HG03469 (cell line): Measurements from ENCODE around the gene SLC22A3.

ENCODE experiments used
- ATAC-seq: cut with Tn5 transposase; IDR thresholded peaks from one replicate; pipeline ENCODE4 v1.9.1; 2021; ENCODE audit warnings: mild to moderate bottlenecking, moderate library complexity, moderate number of reproducible peaks; ENCODE audit not compliant: unreplicated experiment

SLC22A3 gene

DNA sequence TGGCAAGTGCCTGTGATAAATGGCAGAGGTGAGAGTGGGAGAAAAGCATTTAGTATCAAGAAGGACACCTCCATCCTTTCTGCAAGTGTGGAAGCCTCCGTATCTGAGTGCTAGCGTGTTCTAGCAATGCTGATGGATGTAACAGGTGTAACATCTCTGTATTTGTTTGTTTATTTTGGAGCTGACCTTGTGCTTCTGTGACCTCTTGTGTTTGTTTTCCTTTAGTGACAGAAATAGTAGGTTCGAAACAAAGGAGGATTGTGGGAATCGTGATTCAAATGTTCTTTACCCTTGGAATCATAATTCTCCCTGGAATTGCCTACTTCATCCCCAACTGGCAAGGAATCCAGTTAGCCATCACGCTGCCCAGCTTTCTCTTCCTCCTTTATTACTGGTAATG lies 60.4 kb downstream of the SLC22A3 start:
- ATAC-seq = no peak

DNA sequence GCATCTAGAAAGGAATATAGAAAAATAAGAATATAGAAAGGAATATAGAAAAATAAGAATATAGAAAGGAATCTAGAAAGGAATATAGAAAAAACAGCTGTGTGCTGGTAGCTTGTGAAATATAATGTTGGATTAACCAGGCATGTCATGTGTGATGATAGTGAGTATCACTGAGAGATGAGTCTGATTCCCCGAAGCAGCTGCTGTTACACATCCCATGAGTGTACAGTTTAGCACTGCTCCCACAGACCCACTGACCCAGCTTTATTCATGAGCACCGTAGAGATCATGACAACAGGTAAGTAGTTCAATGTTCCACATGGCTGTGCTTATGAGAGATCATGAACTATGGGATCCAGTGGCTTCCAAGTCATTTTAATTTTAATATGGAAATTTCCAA lies 64.8 kb downstream of the SLC22A3 start:
- no peak for ATAC-seq

DNA sequence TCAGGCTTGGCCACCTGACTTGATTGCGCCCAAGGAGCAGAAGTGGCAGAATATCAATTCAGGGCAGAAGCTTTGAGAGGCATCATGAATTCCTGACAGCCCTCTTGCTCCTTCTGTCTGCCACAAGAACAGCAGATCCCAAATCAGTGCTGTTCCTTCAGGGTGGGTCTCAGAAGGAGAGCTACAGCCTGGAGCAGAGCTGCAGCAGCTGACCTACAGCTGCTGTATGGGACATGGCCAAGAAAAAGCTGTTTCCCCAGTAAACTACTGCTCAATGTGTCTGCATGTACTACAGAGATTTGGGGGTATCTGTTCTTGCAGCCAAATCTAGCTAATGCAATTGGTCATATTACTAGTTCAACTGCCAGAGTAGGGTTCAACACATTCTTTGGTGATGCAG lies 69.0 kb downstream of the SLC22A3 start:
- no peak for ATAC-seq

- no peak for ATAC-seq
Observed at GRCh38 chr6:160417550-160417949, 69.4 kb downstream of the SLC22A3 start.

GRCh38 chr6:160418370-160418769 lies 70.2 kb downstream of the SLC22A3 start:
- ATAC-seq = no peak

DNA sequence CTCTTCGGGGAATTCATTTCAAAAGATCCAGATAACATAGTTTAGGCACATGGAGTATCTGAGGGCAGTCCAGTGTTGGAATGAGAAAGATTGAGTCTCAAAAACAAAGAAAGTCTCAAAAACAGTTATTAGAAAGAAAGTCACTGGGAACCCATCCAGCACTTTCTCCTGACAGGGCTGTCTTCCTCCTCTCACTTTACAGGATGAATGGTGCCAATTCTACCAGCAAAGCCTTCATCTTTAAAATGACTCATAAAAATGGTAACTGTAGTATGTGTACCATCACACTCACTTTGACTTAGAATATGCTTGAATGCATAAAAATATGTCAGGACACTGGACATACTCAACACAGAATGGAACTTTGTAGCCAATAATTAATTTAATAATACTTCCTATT lies 71.3 kb downstream of the SLC22A3 start:
- ATAC-seq = no peak

GRCh38 chr6:160420253-160420968 lies 72.2 kb downstream of the SLC22A3 start:
- no peak for ATAC-seq

- ATAC-seq = no peak
Observed at GRCh38 chr6:160420969-160421556, 72.9 kb downstream of the SLC22A3 start.

GRCh38 chr6:160421854-160422253 lies 73.7 kb downstream of the SLC22A3 start:
- no peak for ATAC-seq

- no peak for ATAC-seq
Observed at GRCh38 chr6:160424256-160424655, 76.1 kb downstream of the SLC22A3 start.

DNA sequence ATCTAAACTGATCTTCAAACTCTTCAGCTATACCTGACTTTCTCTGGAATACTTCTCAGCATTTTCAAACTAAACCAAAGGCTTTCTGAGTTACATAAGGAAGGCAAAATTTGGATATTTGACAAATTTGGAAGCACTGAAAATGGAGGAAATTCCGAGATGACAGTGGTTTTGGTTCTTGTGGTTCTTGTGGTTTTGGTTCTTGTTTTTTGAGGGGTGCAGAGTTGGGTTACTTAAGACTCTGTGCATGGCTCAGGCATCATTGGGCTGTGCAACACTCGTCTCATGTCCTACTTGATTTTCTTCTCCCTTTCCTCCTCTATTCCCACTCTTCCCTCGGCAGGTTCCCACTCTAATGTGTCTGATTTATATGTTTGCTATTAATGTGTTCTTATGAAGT lies 78.0 kb downstream of the SLC22A3 start:
- ATAC-seq = no peak

DNA sequence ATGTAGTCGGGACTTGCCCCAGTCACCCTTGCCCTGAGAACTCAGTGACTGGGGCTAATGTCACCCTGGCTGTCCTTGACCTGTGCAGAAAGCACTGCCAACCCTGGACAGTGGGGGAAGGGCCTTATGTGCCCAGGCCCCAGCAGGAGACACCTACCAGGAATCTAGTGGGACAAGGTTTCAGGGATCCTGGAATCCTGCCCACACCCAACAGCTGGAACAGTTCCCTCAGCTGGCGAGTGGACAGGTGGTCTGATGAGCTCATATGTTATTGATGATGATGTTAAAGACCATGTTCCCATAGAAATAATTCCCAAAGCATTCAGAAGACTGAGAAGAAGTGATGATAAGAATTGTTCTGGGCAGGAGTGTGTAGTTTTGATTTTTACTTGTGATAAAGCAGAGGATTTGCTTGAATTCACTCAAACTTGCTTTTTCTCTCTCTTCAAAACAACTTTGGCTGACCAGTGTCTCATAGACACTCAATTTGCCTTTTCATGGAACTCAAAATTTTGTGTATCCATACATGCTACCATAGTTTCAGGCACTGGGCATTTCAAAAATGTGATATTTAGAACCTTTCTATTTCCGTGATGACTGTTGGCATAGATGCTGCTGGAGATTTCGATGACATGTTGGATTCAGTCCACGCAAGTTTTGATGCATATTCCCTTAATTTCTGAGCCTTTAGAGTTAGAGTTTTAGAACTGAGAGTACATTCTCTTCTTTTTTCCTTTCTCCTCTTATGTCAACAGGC lies 79.3 kb downstream of the SLC22A3 start:
- ATAC-seq = no peak

DNA sequence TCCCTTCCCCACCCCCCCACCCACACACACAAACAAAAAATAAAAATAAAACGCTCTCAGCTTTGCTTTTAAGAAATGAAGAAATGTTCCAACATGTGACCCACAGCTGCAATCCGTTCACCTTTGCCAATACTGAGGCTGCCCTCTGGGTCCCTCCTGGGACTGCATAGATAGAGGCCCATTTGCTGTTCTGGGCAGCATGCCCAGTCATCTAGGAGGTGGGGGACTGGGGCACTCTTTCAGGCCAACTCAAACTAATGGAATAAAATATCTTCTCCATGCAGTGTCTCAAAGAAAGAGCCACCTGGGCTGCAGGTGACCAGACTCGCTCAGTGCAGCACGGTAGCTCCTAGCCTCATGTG lies 79.9 kb downstream of the SLC22A3 start:
- no peak for ATAC-seq

DNA sequence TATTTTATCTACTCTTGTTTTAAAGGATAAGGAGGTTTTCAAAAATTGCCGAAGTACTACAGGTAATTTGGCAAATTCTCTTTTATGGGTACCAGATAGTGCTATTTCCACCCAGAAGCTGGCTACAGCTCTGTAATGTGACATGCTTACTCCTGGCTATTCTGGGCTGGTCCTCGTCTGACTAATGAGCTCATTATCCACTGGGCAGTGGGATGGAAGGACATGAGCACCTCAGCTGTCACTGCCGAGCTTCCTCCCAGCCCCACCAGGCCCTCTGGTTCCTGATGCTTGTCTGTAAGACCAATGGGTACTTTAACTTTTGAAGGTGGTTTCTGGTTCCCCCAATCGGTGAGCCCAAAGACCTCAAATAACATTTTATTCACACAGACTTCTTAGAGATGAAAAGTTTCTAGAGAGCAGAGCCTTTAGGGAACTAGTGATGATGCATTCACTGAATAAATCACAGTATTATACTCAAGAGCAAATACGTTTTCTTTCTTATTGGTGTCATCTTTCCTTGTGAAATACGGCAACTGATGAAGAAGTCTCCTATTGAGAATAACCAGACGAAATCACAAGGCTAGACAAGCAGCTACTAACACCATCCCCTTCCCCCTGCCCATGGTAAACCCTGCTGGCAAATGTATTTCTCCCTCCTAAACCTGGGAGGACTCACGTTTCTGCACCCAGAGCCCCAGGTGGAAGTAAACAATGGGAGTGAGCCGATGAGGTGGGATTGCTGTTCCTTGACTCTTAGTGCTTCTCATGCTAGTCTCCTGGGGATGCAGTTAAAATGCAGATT lies 80.8 kb downstream of the SLC22A3 start:
- no peak for ATAC-seq

- no peak for ATAC-seq
Observed at GRCh38 chr6:160429620-160429895, 81.4 kb downstream of the SLC22A3 start.

DNA sequence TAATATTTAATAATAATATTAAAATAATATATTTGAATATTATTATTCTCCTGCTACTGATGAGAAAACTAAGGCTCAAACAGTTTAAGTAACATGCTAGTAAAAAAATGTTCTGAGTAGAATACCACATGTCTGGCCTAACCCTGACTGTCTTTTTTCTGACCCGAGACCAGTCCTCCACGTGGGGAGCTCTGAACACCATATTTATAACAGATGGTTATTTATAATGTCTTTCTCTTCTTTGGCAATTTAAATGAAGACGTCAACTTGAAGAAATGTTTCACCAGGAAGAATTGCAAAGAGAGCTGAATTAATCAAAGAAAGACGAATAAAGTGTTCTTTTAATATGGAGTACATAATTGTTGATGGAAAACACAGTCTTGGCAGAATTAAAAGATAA lies 82.0 kb downstream of the SLC22A3 start:
- ATAC-seq = no peak

DNA sequence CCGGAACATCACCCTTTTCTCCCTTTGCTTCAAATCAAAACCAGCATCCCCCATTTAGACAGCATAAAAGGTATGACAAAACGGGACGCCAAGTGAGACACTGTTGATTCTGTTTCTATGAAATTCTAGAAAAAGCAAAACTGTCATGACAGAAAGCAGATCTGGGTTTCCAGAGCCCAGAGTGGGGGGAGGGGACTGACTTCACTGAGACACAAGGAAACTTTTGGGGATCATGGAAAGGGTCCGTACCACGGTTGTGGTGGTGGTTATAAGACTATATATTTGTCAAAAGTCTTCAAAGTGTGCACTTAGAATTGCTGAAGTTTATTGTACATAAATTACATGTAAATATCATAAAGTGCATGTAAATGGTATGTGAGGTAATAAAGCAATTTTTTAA lies 82.6 kb downstream of the SLC22A3 start:
- ATAC-seq = no peak

DNA sequence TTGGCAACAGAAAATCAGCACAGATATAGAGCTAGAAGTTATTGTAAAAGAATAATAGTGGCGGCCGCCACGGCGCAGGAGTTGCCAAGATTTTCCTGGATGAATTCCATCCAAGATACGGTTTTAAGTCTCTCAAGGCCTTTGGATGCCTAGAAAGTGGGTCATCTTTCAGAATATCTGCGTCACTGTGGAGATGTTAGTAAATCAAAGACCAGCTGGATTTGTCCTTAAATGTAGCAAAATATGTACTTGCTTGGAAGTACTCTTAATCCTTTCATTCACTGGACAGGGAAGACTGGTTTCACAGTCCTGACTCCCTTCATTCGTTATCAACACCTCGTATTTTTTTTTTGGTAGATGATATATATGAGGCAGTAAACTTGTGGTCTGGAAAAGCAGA lies 83.0 kb downstream of the SLC22A3 start:
- ATAC-seq = no peak

DNA sequence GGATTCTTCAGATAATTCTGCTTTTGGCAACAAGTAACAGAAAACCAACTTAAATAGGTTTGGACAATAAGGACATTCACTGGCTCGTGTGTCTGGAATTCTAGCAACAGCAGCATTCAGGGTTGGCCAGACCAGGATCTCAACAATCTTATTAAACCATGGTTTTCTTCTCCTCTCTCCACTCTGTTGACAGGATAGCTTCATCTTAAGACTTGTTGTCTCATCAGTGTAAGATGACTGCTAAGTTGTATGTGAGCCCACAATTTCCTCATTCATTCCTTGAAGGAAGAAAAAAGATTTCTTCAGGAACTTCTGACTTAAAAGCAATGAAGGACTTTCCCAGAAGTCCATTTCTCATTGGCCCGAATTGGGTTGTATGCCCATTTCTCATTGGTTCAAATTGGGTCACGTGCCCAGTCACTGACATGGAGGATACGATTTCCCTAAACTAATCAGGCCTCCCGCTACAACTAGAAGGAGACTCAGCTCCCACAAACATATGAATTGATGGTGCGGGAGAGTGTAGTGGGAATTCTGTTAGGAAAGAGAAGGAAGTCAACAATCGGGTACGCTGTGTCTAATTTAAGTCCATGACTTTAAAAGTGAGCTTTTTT lies 83.7 kb downstream of the SLC22A3 start:
- ATAC-seq = no peak

DNA sequence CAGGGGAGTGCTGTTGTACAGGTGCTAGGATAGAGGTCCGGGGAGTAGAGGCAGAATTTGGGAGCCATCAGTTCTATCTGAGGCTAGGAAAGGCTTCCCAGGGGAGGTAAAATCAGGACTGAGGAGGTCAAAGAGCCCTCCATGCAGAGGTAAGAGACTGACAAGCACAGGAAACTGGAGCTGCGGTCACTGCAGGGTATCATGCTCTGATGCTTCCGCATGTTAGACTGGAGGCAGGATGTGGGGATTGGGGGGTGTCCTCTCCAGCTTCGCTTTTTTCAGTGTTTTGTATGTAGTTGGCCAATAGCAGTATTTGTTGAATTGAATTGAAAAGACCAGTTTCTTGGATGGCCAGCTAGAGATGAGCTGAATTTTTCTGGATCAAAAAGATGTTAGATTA lies 87.8 kb downstream of the SLC22A3 start:
- no peak for ATAC-seq

GRCh38 chr6:160437154-160437553 lies 89.0 kb downstream of the SLC22A3 start:
- no peak for ATAC-seq
